ENCODE data around the gene UNC45B.
"Not testable (repeated sequence)": the region's sequence is repeated elsewhere in the genome, so short reads cannot be mapped to it uniquely, and the experiment has no call there.

Gene UNC45B

DNA sequence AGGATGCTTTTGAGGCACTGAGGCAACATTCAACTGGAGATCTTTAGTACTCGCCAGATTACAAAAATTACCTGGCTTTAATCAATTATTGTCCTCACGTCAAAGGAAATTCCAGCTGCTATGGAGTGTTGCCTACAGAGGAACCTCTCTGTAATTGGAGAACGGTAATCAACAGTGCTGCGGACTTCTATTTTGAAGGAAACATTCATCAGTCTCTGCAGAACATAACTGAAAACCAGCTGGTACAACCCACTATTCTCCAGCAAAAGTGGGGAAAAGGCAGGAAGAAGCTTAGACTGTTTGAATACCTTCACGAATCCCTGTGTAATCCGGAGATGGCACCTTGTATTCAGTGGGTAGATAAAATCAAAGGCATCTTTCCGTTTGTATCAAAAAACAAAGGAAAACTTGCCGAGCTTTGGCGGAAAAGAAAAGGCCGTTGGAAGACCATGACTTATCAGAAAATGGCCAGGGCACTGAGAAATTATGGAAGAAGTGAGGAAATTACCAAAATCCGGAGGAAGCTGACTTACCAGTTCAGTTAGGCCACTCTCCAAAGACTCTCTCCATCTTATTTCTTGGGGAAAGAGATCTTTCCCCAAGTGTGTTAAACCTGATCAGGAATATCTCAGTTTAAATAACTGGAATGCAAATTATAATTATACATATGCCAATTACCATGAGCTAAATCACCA, 43.5 kb downstream of the UNC45B start:
- Histone ChIP-seq H3K79me2 (ENCODE audit: insufficient read depth, low read depth) (no peaks in the 10 kb centered on the region), H3K36me3 (ENCODE audit: insufficient read depth) (no peaks in the 10 kb centered on the region), H4K20me1 (ENCODE audit: insufficient read depth) (no peaks in the 10 kb centered on the region), H3K9ac (no peak overlapping the region), H3K27me3 (ENCODE audit: insufficient read depth, low read depth) (0 out of 2 replicates have a peak, but pooled peaks cover 2% of the 10 kb centered on the region), H2AFZ (ENCODE audit: low read depth) (no peak overlapping the region), H3K4me3 (IDR thresholded peaks at IDR 0.05; ENCODE audit: insufficient read depth, low read depth, low read length) (no peak overlapping the region), H3K4me2 (no peak overlapping the region), H3K4me1 (ENCODE audit: low read depth, poor library complexity, severe bottlenecking) (no peaks in the 10 kb centered on the region), H3K27ac (no peak overlapping the region)
- TF ChIP-seq, protein P1, sequence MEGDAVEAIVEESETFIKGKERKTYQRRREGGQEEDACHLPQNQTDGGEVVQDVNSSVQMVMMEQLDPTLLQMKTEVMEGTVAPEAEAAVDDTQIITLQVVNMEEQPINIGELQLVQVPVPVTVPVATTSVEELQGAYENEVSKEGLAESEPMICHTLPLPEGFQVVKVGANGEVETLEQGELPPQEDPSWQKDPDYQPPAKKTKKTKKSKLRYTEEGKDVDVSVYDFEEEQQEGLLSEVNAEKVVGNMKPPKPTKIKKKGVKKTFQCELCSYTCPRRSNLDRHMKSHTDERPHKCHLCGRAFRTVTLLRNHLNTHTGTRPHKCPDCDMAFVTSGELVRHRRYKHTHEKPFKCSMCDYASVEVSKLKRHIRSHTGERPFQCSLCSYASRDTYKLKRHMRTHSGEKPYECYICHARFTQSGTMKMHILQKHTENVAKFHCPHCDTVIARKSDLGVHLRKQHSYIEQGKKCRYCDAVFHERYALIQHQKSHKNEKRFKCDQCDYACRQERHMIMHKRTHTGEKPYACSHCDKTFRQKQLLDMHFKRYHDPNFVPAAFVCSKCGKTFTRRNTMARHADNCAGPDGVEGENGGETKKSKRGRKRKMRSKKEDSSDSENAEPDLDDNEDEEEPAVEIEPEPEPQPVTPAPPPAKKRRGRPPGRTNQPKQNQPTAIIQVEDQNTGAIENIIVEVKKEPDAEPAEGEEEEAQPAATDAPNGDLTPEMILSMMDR (conservative IDR thresholded peaks at IDR 0.05; ENCODE audit: low read depth, low read length) = no peak

DNA sequence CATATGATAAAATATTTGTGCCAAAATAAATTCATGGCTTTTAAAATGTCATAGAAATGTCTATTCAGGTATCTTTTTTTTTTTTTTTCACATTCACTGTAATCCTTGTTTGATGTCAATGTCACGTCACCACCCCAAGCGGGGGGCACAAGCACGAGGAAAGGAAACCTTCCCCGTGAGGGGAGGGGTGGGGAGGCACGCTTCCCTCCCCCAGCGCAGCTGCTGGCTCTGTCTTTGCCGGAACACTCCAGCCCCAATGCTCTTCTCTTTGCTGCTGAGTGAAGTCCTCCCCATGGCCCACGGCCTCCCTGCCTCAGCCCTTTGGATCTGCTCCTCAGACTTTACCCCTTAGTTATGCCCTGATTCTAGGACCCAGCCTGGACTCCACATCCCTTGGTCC, 45.1 kb downstream of the UNC45B start:
- no peak overlapping the region for H2AFZ ChIP-seq (ENCODE audit: low read depth)
- H4K20me1 ChIP-seq (ENCODE audit: insufficient read depth) = no peaks in the 10 kb centered on the region
- H3K27ac ChIP-seq = no peak overlapping the region
- no peaks in the 10 kb centered on the region for H3K36me3 ChIP-seq (ENCODE audit: insufficient read depth)
- no peak overlapping the region for H3K4me2 ChIP-seq
- 0 out of 2 replicates have a peak, but pooled peaks cover 2% of the 10 kb centered on the region for H3K27me3 ChIP-seq (ENCODE audit: insufficient read depth, low read depth)
- no peaks in the 10 kb centered on the region for H3K4me1 ChIP-seq (ENCODE audit: low read depth, poor library complexity, severe bottlenecking)
- H3K9ac ChIP-seq = no peak overlapping the region
- H3K79me2 ChIP-seq (ENCODE audit: insufficient read depth, low read depth) = no peaks in the 10 kb centered on the region
- H3K4me3 ChIP-seq (IDR thresholded peaks at IDR 0.05; ENCODE audit: insufficient read depth, low read depth, low read length) = no peak overlapping the region
- TF ChIP-seq, protein P1 (conservative IDR thresholded peaks at IDR 0.05; ENCODE audit: low read depth, low read length) = no peak

GRCh38 chr17:35194001-35194400, 46.4 kb downstream of the UNC45B start, which contains the start of gene SLC35G3:
TSS of gene SLC35G3 (minus strand) at chr17:35194393. CDS start at chr17:35194307, 86 bp downstream.
- H4K20me1 ChIP-seq (ENCODE audit: insufficient read depth); H3K27ac ChIP-seq; H3K4me2 ChIP-seq; H3K36me3 ChIP-seq (ENCODE audit: insufficient read depth); H3K79me2 ChIP-seq (ENCODE audit: insufficient read depth, low read depth); H3K27me3 ChIP-seq (ENCODE audit: insufficient read depth, low read depth); H3K4me3 ChIP-seq (IDR thresholded peaks at IDR 0.05; ENCODE audit: insufficient read depth, low read depth, low read length); H3K9ac ChIP-seq; H2AFZ ChIP-seq (ENCODE audit: low read depth); H3K4me1 ChIP-seq (ENCODE audit: low read depth, poor library complexity, severe bottlenecking): not testable (repeated sequence)

GRCh38 chr17:35195062-35195461, 47.4 kb downstream of the UNC45B start:
- not testable (repeated sequence) for H3K4me3 ChIP-seq (IDR thresholded peaks at IDR 0.05; ENCODE audit: insufficient read depth, low read depth, low read length); H3K27me3 ChIP-seq (ENCODE audit: insufficient read depth, low read depth); H3K36me3 ChIP-seq (ENCODE audit: insufficient read depth); H3K79me2 ChIP-seq (ENCODE audit: insufficient read depth, low read depth); H3K27ac ChIP-seq; H4K20me1 ChIP-seq (ENCODE audit: insufficient read depth); H3K9ac ChIP-seq; H3K4me1 ChIP-seq (ENCODE audit: low read depth, poor library complexity, severe bottlenecking); H3K4me2 ChIP-seq; H2AFZ ChIP-seq (ENCODE audit: low read depth)

GRCh38 chr17:35202582-35202981, 55.0 kb downstream of the UNC45B start:
- not testable (repeated sequence) for H3K4me1 ChIP-seq (ENCODE audit: low read depth, poor library complexity, severe bottlenecking); H2AFZ ChIP-seq (ENCODE audit: low read depth); H3K27ac ChIP-seq; H3K9ac ChIP-seq; H3K79me2 ChIP-seq (ENCODE audit: insufficient read depth, low read depth); H3K36me3 ChIP-seq (ENCODE audit: insufficient read depth); H3K4me2 ChIP-seq; H3K27me3 ChIP-seq (ENCODE audit: insufficient read depth, low read depth); H3K4me3 ChIP-seq (IDR thresholded peaks at IDR 0.05; ENCODE audit: insufficient read depth, low read depth, low read length); H4K20me1 ChIP-seq (ENCODE audit: insufficient read depth)

GRCh38 chr17:35210741-35211140, 63.1 kb downstream of the UNC45B start:
- no peaks in the 10 kb centered on the region for H3K36me3 ChIP-seq (ENCODE audit: insufficient read depth)
- no peaks in the 10 kb centered on the region for H3K4me1 ChIP-seq (ENCODE audit: low read depth, poor library complexity, severe bottlenecking)

More at GRCh38 chr17:35210741-35211140, 63.1 kb downstream of the UNC45B start:
- no peaks in the 10 kb centered on the region for H3K27me3 ChIP-seq (ENCODE audit: insufficient read depth, low read depth)
- H2AFZ ChIP-seq (ENCODE audit: low read depth) = no peak overlapping the region
- no peak overlapping the region for H3K4me2 ChIP-seq
- H3K9ac ChIP-seq = no peak overlapping the region
- H3K27ac ChIP-seq = no peak overlapping the region
- no peaks in the 10 kb centered on the region for H4K20me1 ChIP-seq (ENCODE audit: insufficient read depth)
- TF ChIP-seq, protein P1 (conservative IDR thresholded peaks at IDR 0.05; ENCODE audit: low read depth, low read length) = no peak
- H3K4me3 ChIP-seq (IDR thresholded peaks at IDR 0.05; ENCODE audit: insufficient read depth, low read depth, low read length) = no peak overlapping the region
- no peaks in the 10 kb centered on the region for H3K79me2 ChIP-seq (ENCODE audit: insufficient read depth, low read depth)
